Jurkat, Clone E6-1 (cell line): ENCODE measurements around the gene LRRC72. TPM values are rescaled to one million over a fixed set of nuclear protein-coding genes. Genes with fewer than 3 reads are reported as not detected.
A peak's percentile ranks its signal among the peaks of the same experiment; 100 is the strongest.
"Not testable (repeated sequence)": the region's sequence is repeated elsewhere in the genome, so short reads cannot be mapped to it uniquely, and the experiment has no call there.

ENCODE experiments used
- DNase-seq: peaks from one replicate; pipeline ENCODE4 v3.0.0-alpha.2; 2011; ENCODE audit warnings: low read depth, low spot score
- H3K4me3 ChIP-seq: 2 replicates; pipeline ENCODE4 v1.5.1; 2011; ENCODE audit warnings: mild to moderate bottlenecking, low read length, control low read depth, moderate library complexity
- polyA plus RNA-seq: library from polyadenylated mRNA; unstranded; fragments of >200 nt; gene quantifications from one replicate; pipeline ENCODE4 v1.2.1, GENCODE V29; 2012; ENCODE audit warnings: missing spikeins; ENCODE audit not compliant: insufficient read length, insufficient read depth

Gene LRRC72
- polyA plus RNA-seq = not detected

- no peak for DNase-seq
- no peak within 1 kb of the TSS for H3K4me3 ChIP-seq
These were observed at the start of gene LRRC72 for GRCh38 chr7:16526742-16527540. Gene LRRC72 (plus strand): TSS chr7:16526825. CDS start chr7:16526953, 128 bp downstream.

GRCh38 chr7:16479161-16479560, 47.5 kb upstream of the LRRC72 start:
- no peak for DNase-seq
- no peak overlapping the region for H3K4me3 ChIP-seq

GRCh38 chr7:16479591-16479990, 47.0 kb upstream of the LRRC72 start:
- H3K4me3 ChIP-seq = no peak overlapping the region
- no peak for DNase-seq

- no peak overlapping the region for H3K4me3 ChIP-seq
- no peak for DNase-seq
These were observed 42.0 kb upstream of the LRRC72 start for GRCh38 chr7:16484453-16485158.

GRCh38 chr7:16491148-16491547, 35.5 kb upstream of the LRRC72 start:
- no peak for DNase-seq
- no peak overlapping the region for H3K4me3 ChIP-seq

GRCh38 chr7:16492513-16493062, 34.0 kb upstream of the LRRC72 start:
- peak; percentile 17 for DNase-seq
- H3K4me3 ChIP-seq = no peak overlapping the region

GRCh38 chr7:16493266-16493665, 33.4 kb upstream of the LRRC72 start:
- DNase-seq = no peak

GRCh38 chr7:16494551-16494950, 32.1 kb upstream of the LRRC72 start:
- no peak overlapping the region for H3K4me3 ChIP-seq
- no peak for DNase-seq

More at GRCh38 chr7:16493266-16493665, 33.4 kb upstream of the LRRC72 start:
- no peak overlapping the region for H3K4me3 ChIP-seq

GRCh38 chr7:16494955-16495719, 31.5 kb upstream of the LRRC72 start:
- DNase-seq = no peak
- H3K4me3 ChIP-seq = no peak overlapping the region

GRCh38 chr7:16498122-16498521, 28.5 kb upstream of the LRRC72 start:
- H3K4me3 ChIP-seq = no peak overlapping the region
- DNase-seq = no peak

- DNase-seq = no peak
These were observed 24.3 kb upstream of the LRRC72 start for GRCh38 chr7:16502303-16502702.

GRCh38 chr7:16504019-16504418, 22.6 kb upstream of the LRRC72 start:
- no peak overlapping the region for H3K4me3 ChIP-seq
- no peak for DNase-seq

More at GRCh38 chr7:16502303-16502702, 24.3 kb upstream of the LRRC72 start:
- H3K4me3 ChIP-seq = no peak overlapping the region

GRCh38 chr7:16506422-16506821, 20.2 kb upstream of the LRRC72 start:
- H3K4me3 ChIP-seq, DNase-seq: not testable (repeated sequence)

GRCh38 chr7:16509829-16510228, 16.8 kb upstream of the LRRC72 start:
- H3K4me3 ChIP-seq = no peak overlapping the region
- peak; percentile 62 for DNase-seq

- no peak for DNase-seq
- H3K4me3 ChIP-seq = no peak overlapping the region
These were observed 15.3 kb upstream of the LRRC72 start for GRCh38 chr7:16511314-16511713.

- no peak overlapping the region for H3K4me3 ChIP-seq
- DNase-seq = no peak
These were observed 14.5 kb upstream of the LRRC72 start for GRCh38 chr7:16512097-16512496.

GRCh38 chr7:16514271-16514670, 12.4 kb upstream of the LRRC72 start:
- H3K4me3 ChIP-seq = no peak overlapping the region
- DNase-seq = no peak

GRCh38 chr7:16514729-16515128, 11.9 kb upstream of the LRRC72 start:
- H3K4me3 ChIP-seq = no peak overlapping the region
- DNase-seq = no peak
